HCT116 (cell line): ENCODE data around the gene TREML1. TPM values are rescaled to one million over a fixed set of nuclear protein-coding genes. Genes with fewer than 3 reads are reported as not detected.

Experiments used
- ATAC-seq: fragments of 200-7000 bp; cut with Tn5 transposase; 2 replicates; pipeline ENCODE4 v1.9.1; 2020; ENCODE audit warnings: mild to moderate bottlenecking, moderate library complexity
- BruUV-seq: library from RNA; stranded (reverse); fragments of 400-500 nt; replicated peaks from 2 replicates; lab custom pipeline; 2021; lab: Mats Ljungman, UMichigan
- CTCF ChIA-PET: fragments of 300-600 bp; sonication (Branson Sonifier 250); formaldehyde crosslinking; loops from one replicate; lab custom pipeline; 2021; ENCODE audit warnings: antibody characterized with exemption; lab: Charles Lee
- POLR2A ChIA-PET: fragments of 300-600, 350-600 bp; sonication (Branson Sonifier 250); formaldehyde crosslinking; loops from one replicate; lab custom pipeline; 2021; ENCODE audit warnings: antibody characterized with exemption; lab: Charles Lee
- RAD21 ChIA-PET, 2 experiments: fragments of 300-600 bp; sonication (Branson Sonifier 250); formaldehyde crosslinking; loops; one replicate each; lab custom pipeline; 2023; ENCODE audit warnings: low total read pairs in 2 of 2; ENCODE audit not compliant: uncharacterized antibody in 2 of 2, unreplicated experiment in 2 of 2, low non-redundant PET in 1 of 2; lab: Charles Lee
- DNase-seq: peaks from one replicate; pipeline ENCODE4 v3.0.0-alpha.2; 2010; ENCODE audit warnings: low read depth, low spot score
- H2AFZ ChIP-seq: fragments of 200-600 bp; shearing (Covaris generic), sonication (generic); 2 replicates; pipeline ENCODE4 v1.6.1; 2017; ENCODE audit warnings: low read depth, mixed run types, mixed read lengths, antibody characterized with exemption, low read length; ENCODE audit not compliant: poor library complexity, severe bottlenecking
- H3K27ac ChIP-seq: 2 replicates; pipeline ENCODE4 v1.5.1; 2012; ENCODE audit warnings: low read depth, low read length
- H3K27me3 ChIP-seq: fragments of 200-600 bp; sonication (generic); 2 replicates; pipeline ENCODE4 v1.6.1; 2016; ENCODE audit warnings: mixed run types, low read length, mixed read lengths; ENCODE audit not compliant: insufficient read depth
- H3K36me3 ChIP-seq, 2 experiments: fragments of 200-500 bp in 1 of 2; fragments of 200-600 bp in 1 of 2; sonication (Bioruptor generic) in 1 of 2; sonication (generic) in 1 of 2; 2 replicates each; pipeline versions ENCODE4 v1.5.1 to v1.6.1; 2014 to 2016; ENCODE audit warnings: low read length in 2 of 2, inconsistent platforms in 1 of 2, mixed read lengths in 1 of 2, mixed run types in 1 of 2; ENCODE audit not compliant: insufficient read depth in 2 of 2, control insufficient read depth in 1 of 2
- H3K4me1 ChIP-seq, 2 experiments: fragments of 200-600 bp in 1 of 2; sonication (generic) in 1 of 2; 2 replicates each; pipeline versions ENCODE4 v1.5.1 to v1.6.1; 2012 to 2017; ENCODE audit warnings: low read length in 2 of 2, inconsistent platforms in 1 of 2, mild to moderate bottlenecking in 1 of 2, mixed read lengths in 1 of 2, mixed run types in 1 of 2, moderate library complexity in 1 of 2; ENCODE audit not compliant: insufficient read depth in 2 of 2, control insufficient read depth in 1 of 2
- H3K4me2 ChIP-seq: fragments of 200-600 bp; sonication (generic); 2 replicates; pipeline ENCODE4 v1.6.1; 2017; ENCODE audit warnings: mixed run types, low read length, mixed read lengths
- H3K4me3 ChIP-seq, 2 experiments: fragments of 200-600 bp in 1 of 2; sonication (generic) in 1 of 2; replicated peaks in 1 of 2; 2 replicates each; pipeline ENCODE4 v1.5.1; 2011 to 2016; ENCODE audit warnings: low read length in 2 of 2, control low read depth in 1 of 2, low read depth in 1 of 2, mild to moderate bottlenecking in 1 of 2, mixed read lengths in 1 of 2, mixed run types in 1 of 2
- H3K79me2 ChIP-seq: fragments of 200-600 bp; sonication (generic); 2 replicates; pipeline ENCODE4 v1.6.1; 2017; ENCODE audit warnings: mild to moderate bottlenecking, mixed run types, low read length, moderate library complexity, mixed read lengths; ENCODE audit not compliant: insufficient read depth
- H3K9ac ChIP-seq: fragments of 200-600 bp; sonication (generic); 2 replicates; pipeline ENCODE4 v1.6.1; 2016; ENCODE audit warnings: low read length, mixed read lengths
- H3K9me2 ChIP-seq: fragments of 200-600 bp; sonication (generic), shearing (Covaris generic); 2 replicates; pipeline ENCODE4 v1.6.1; 2017; ENCODE audit warnings: mixed run types, mild to moderate bottlenecking, moderate library complexity; ENCODE audit not compliant: insufficient read depth
- H3K9me3 ChIP-seq, 2 experiments: fragments of 200-500 bp in 1 of 2; fragments of 200-600 bp in 1 of 2; sonication (Bioruptor generic) in 1 of 2; sonication (generic) in 1 of 2; 2 replicates each; pipeline ENCODE4 v1.6.1; 2014 to 2017; ENCODE audit warnings: low read length in 2 of 2, mixed read lengths in 2 of 2, inconsistent platforms in 1 of 2, low read depth in 1 of 2, mild to moderate bottlenecking in 1 of 2, mixed run types in 1 of 2, moderate library complexity in 1 of 2; ENCODE audit not compliant: control insufficient read depth in 1 of 2, insufficient read depth in 1 of 2
- H4K20me1 ChIP-seq: fragments of 200-600 bp; sonication (generic), shearing (Covaris generic); 2 replicates; pipeline ENCODE4 v1.6.1; 2017; ENCODE audit warnings: mixed run types, mild to moderate bottlenecking, moderate library complexity; ENCODE audit not compliant: insufficient read depth
- ELF1 ChIP-seq: IDR thresholded peaks from 2 replicates; pipeline ENCODE4 v1.6.1; 2012; ENCODE audit warnings: low read depth, borderline replicate concordance
- EZH2 ChIP-seq: fragments of 200-600 bp; sonication (generic); IDR thresholded peaks from 2 replicates; pipeline ENCODE4 v1.6.1; 2017; ENCODE audit warnings: antibody characterized with exemption, mixed run types
- RAD21 ChIP-seq: IDR thresholded peaks from 2 replicates; pipeline ENCODE4 v1.6.1; 2012; ENCODE audit warnings: low read depth, mild to moderate bottlenecking
- SIN3A ChIP-seq: IDR thresholded peaks from 2 replicates; pipeline ENCODE4 v1.6.1; 2012; ENCODE audit warnings: low read depth
- SP1 ChIP-seq: IDR thresholded peaks from 2 replicates; pipeline ENCODE4 v1.6.1; 2012; ENCODE audit warnings: low read depth
- YY1 ChIP-seq: IDR thresholded peaks from 2 replicates; pipeline ENCODE4 v1.6.1; 2011; ENCODE audit warnings: low read length, low read depth, moderate library complexity, mild to moderate bottlenecking; ENCODE audit not compliant: insufficient replicate concordance; ENCODE audit errors: extremely low read depth
- intact Hi-C: fragments of 100-400 bp; cut with micrococcal nuclease; formaldehyde crosslinking; loops from 2 replicates; pipeline ENCODE4 v1.10.0; 2022
- total RNA-seq: library from RNA; stranded (reverse); gene quantifications from one replicate; pipeline ENCODE4 v1.2.1, GENCODE V29; 2021; ENCODE audit not compliant: unreplicated experiment
- TF ChIP-seq, protein P1 (sequence below): IDR thresholded peaks from 2 replicates; pipeline ENCODE4 v1.6.1; 2012; ENCODE audit warnings: low read depth

TREML1 gene
- total RNA-seq, 1 experiment from 2014 or later, result not detected

GRCh38 chr6:41171908-41172307, 17.8 kb upstream of the TREML1 start:
- BruUV-seq, result no TSS peak
- no peak overlapping the region for H3K4me3 ChIP-seq
- H3K79me2 ChIP-seq, result no peaks in the 10 kb centered on the region
- no peak overlapping the region for H3K27ac ChIP-seq
- no peak overlapping the region for H3K4me2 ChIP-seq
- no peaks in the 10 kb centered on the region for H3K4me1 ChIP-seq
- H2AFZ ChIP-seq, result no peak overlapping the region
- ChIA-PET POLR2A (no interaction called here), CTCF (no interaction called here), RAD21 (no interaction called here)
- no peaks in the 10 kb centered on the region for H3K36me3 ChIP-seq
- H3K27me3 ChIP-seq, result peaks cover 58% of the 10 kb centered on the region
- H4K20me1 ChIP-seq, result no peaks in the 10 kb centered on the region
- no peak overlapping the region for H3K9ac ChIP-seq
- intact Hi-C loops, result no loop called here
- ATAC-seq, result no peak
- H3K9me3 ChIP-seq, result no peaks in the 10 kb centered on the region
- H3K9me2 ChIP-seq, result no peaks in the 10 kb centered on the region
- no peak for TF ChIP-seq YY1
- TF ChIP-seq EZH2, result no peak
- no peak for TF ChIP-seq SIN3A
- TF ChIP-seq RAD21, result no peak
- TF ChIP-seq, protein P1, sequence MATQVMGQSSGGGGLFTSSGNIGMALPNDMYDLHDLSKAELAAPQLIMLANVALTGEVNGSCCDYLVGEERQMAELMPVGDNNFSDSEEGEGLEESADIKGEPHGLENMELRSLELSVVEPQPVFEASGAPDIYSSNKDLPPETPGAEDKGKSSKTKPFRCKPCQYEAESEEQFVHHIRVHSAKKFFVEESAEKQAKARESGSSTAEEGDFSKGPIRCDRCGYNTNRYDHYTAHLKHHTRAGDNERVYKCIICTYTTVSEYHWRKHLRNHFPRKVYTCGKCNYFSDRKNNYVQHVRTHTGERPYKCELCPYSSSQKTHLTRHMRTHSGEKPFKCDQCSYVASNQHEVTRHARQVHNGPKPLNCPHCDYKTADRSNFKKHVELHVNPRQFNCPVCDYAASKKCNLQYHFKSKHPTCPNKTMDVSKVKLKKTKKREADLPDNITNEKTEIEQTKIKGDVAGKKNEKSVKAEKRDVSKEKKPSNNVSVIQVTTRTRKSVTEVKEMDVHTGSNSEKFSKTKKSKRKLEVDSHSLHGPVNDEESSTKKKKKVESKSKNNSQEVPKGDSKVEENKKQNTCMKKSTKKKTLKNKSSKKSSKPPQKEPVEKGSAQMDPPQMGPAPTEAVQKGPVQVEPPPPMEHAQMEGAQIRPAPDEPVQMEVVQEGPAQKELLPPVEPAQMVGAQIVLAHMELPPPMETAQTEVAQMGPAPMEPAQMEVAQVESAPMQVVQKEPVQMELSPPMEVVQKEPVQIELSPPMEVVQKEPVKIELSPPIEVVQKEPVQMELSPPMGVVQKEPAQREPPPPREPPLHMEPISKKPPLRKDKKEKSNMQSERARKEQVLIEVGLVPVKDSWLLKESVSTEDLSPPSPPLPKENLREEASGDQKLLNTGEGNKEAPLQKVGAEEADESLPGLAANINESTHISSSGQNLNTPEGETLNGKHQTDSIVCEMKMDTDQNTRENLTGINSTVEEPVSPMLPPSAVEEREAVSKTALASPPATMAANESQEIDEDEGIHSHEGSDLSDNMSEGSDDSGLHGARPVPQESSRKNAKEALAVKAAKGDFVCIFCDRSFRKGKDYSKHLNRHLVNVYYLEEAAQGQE, result no peak
- no peak for TF ChIP-seq SP1
- TF ChIP-seq ELF1, result no peak
- no peak for DNase-seq
